ENCODE data around the gene FDX2. TPM values are rescaled to one million over a fixed set of nuclear protein-coding genes. Genes with fewer than 3 reads are reported as not detected.

Gene FDX2
- 17.5 to 35.4 TPM (median 33.0 TPM) in 5 replicates for total RNA-seq (2022; extraction: Qiagen RNA extraction)

GRCh38 chr19:10315335-10316214 lies at the start of gene FDX2:
Gene FDX2, minus strand, starts transcription at chr19:10316015. Its CDS starts 19 bp downstream, at chr19:10315996.

GRCh38 chr19:10339380-10339960 lies 23.7 kb upstream of the FDX2 start, which contains the start of gene ICAM3:
Gene ICAM3, minus strand, starts transcription at chr19:10339624. Its CDS starts 10 bp downstream, at chr19:10339614.

GRCh38 chr19:10332965-10333757 lies 17.3 kb upstream of the FDX2 start, which contains the start of gene RAVER1:
Gene RAVER1, minus strand, starts transcription at chr19:10333529. Its CDS starts 22 bp downstream, at chr19:10333507.

GRCh38 chr19:10309423-10309822 lies 6.4 kb downstream of the FDX2 start, which contains the start of gene ZGLP1:
Gene ZGLP1, minus strand, starts transcription at chr19:10309815.

DNA sequence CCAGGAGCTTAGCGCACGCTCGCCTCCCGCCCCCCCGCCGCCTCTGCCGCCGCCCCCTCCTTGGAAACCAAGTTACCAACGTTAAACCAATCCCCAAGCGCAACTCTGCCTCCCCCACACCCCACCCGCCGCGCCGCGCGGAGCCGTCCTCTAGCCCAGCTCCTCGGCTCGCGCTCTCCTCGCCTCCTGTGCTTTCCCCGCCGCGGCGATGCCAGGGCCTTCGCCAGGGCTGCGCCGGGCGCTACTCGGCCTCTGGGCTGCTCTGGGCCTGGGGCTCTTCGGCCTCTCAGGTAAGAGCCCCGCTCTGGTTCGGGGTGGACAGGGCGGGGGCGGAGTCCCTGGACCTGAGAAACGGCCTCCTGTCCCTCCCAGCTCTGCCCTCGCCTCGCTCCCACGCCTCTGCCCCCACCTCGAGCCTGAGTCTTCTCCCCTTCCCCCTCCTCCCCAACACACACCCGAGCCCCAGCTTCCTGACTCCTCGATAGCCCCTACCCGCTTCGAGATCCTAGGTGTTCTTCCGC lies 25.9 kb downstream of the FDX2 start, which contains the start of gene ICAM5:
ICAM5 (plus strand) TSS at position 117 of the 521 bp plus-strand sequence; CDS start at position 209, 92 bp downstream.

GRCh38 chr19:10286803-10287737 lies 28.7 kb downstream of the FDX2 start, which contains the start of gene ICAM4:
Gene ICAM4, plus strand, starts transcription at chr19:10286955. Its CDS starts 58 bp downstream, at chr19:10287013.

GRCh38 chr19:10270616-10271394 lies 45.0 kb downstream of the FDX2 start, which contains the start of gene ICAM1:
Gene ICAM1, plus strand, starts transcription at chr19:10271120. Its CDS starts 40 bp downstream, at chr19:10271160.

Other genes with a start within 250 kb of the FDX2 start
- gene SHFL, start 229.7 kb downstream of the FDX2 start, total RNA-seq (2022; extraction: Qiagen RNA extraction), result 6.6 to 7.5 TPM (median 7.3 TPM) in 5 replicates
- 0.05 to 0.10 TPM (median 0.08 TPM) in 5 replicates for gene ANGPTL6, start 213.3 kb downstream of the FDX2 start, total RNA-seq (2022; extraction: Qiagen RNA extraction)
- gene PPAN, start 209.7 kb downstream of the FDX2 start, total RNA-seq (2022; extraction: Qiagen RNA extraction), result 38.9 to 56.7 TPM (median 51.1 TPM) in 5 replicates
- gene P2RY11, start 204.3 kb downstream of the FDX2 start, total RNA-seq (2022; extraction: Qiagen RNA extraction), result 5.2 to 12.0 TPM (median 7.1 TPM) in 5 replicates
- 151 to 180 TPM (median 165 TPM) in 5 replicates for gene EIF3G, start 196.1 kb downstream of the FDX2 start, total RNA-seq (2022; extraction: Qiagen RNA extraction)
- gene DNMT1, start 121.1 kb downstream of the FDX2 start, total RNA-seq (2022; extraction: Qiagen RNA extraction), result 52.4 to 61.5 TPM (median 57.3 TPM) in 5 replicates
- 0.38 to 1.1 TPM (median 0.68 TPM) in 5 replicates for gene S1PR2, start 84.7 kb downstream of the FDX2 start, total RNA-seq (2022; extraction: Qiagen RNA extraction)
- gene MRPL4, start 63.8 kb downstream of the FDX2 start, total RNA-seq (2022; extraction: Qiagen RNA extraction), result 53.8 to 80.9 TPM (median 73.2 TPM) in 5 replicates
- gene ICAM1, start 44.9 kb downstream of the FDX2 start, total RNA-seq (2022; extraction: Qiagen RNA extraction), result 2.5 to 5.4 TPM (median 3.9 TPM) in 5 replicates
- gene ICAM4, start 29.1 kb downstream of the FDX2 start, total RNA-seq (2022; extraction: Qiagen RNA extraction), result 0.08 to 0.12 TPM (median 0.11 TPM) in 4 of 5 replicates, not detected in the other
- gene ICAM5, start 26.1 kb downstream of the FDX2 start, total RNA-seq (2022; extraction: Qiagen RNA extraction), result 0.58 to 1.0 TPM (median 0.84 TPM) in 5 replicates
- 0.79 to 2.7 TPM (median 1.7 TPM) in 5 replicates for gene ZGLP1, start 6.2 kb downstream of the FDX2 start, total RNA-seq (2022; extraction: Qiagen RNA extraction)
- 22.9 to 30.6 TPM (median 28.8 TPM) in 5 replicates for gene RAVER1, start 17.5 kb upstream of the FDX2 start, total RNA-seq (2022; extraction: Qiagen RNA extraction)
- gene ICAM3, start 23.6 kb upstream of the FDX2 start, total RNA-seq (2022; extraction: Qiagen RNA extraction), result 6.2 to 9.8 TPM (median 8.2 TPM) in 5 replicates
- gene TYK2, start 64.6 kb upstream of the FDX2 start, total RNA-seq (2022; extraction: Qiagen RNA extraction), result 28.2 to 42.9 TPM (median 38.1 TPM) in 5 replicates
- gene CDC37, start 87.5 kb upstream of the FDX2 start, total RNA-seq (2022; extraction: Qiagen RNA extraction), result 154 to 196 TPM (median 180 TPM) in 5 replicates
- 3.8 to 4.7 TPM (median 4.1 TPM) in 5 replicates for gene PDE4A, start 104.5 kb upstream of the FDX2 start, total RNA-seq (2022; extraction: Qiagen RNA extraction)
- gene KEAP1, start 187.3 kb upstream of the FDX2 start, total RNA-seq (2022; extraction: Qiagen RNA extraction), result 47.1 to 61.8 TPM (median 52.3 TPM) in 5 replicates
- gene S1PR5, start 201.4 kb upstream of the FDX2 start, total RNA-seq (2022; extraction: Qiagen RNA extraction), result 0.97 to 1.5 TPM (median 1.4 TPM) in 5 replicates
- gene ATG4D, start 227.9 kb upstream of the FDX2 start, total RNA-seq (2022; extraction: Qiagen RNA extraction), result 16.5 to 23.2 TPM (median 21.6 TPM) in 5 replicates
- gene KRI1, start 250.0 kb upstream of the FDX2 start, total RNA-seq (2022; extraction: Qiagen RNA extraction), result 13.5 to 16.6 TPM (median 15.2 TPM) in 5 replicates

All from A549 treated with AZD2906 at 1 μM for 4 hours (cell line).